IPS-15b (cell line): ENCODE data around the gene NLRX1.

Experiments used
- H3K27me3 ChIP-seq: one replicate; pipeline ENCODE4 v1.6.1; 2013; ENCODE audit warnings: low read length; ENCODE audit not compliant: control insufficient read depth, insufficient read depth
- H3K36me3 ChIP-seq: one replicate; pipeline ENCODE4 v1.6.1; 2013; ENCODE audit warnings: low read length; ENCODE audit not compliant: control insufficient read depth, insufficient read depth
- H3K4me1 ChIP-seq: one replicate; pipeline ENCODE4 v1.6.1; 2013; ENCODE audit warnings: mild to moderate bottlenecking, low read length; ENCODE audit not compliant: control insufficient read depth, insufficient read depth
- H3K4me3 ChIP-seq: one replicate; pipeline ENCODE4 v1.5.1; 2013; ENCODE audit warnings: low read depth, low read length
- H3K9ac ChIP-seq: one replicate; pipeline ENCODE4 v1.6.1; 2013; ENCODE audit warnings: low read depth, mild to moderate bottlenecking, low read length
- H3K9me3 ChIP-seq: one replicate; pipeline ENCODE4 v1.6.1; 2013; ENCODE audit warnings: mild to moderate bottlenecking, low read length; ENCODE audit not compliant: control insufficient read depth, insufficient read depth

Gene NLRX1

GRCh38 chr11:119204066-119204465 is 35.5 kb downstream of the NLRX1 start:
- H3K36me3 ChIP-seq, result no peaks in the 10 kb centered on the region
- H3K9me3 ChIP-seq, result no peaks in the 10 kb centered on the region
- no peak overlapping the region for H3K9ac ChIP-seq

GRCh38 chr11:119205080-119205479 is 36.6 kb downstream of the NLRX1 start:
- peak overlapping the region; percentile 43 for H3K4me3 ChIP-seq
- no peaks in the 10 kb centered on the region for H3K36me3 ChIP-seq
- no peak overlapping the region for H3K9ac ChIP-seq
- peaks cover 12% of the 10 kb centered on the region for H3K4me1 ChIP-seq
- no peaks in the 10 kb centered on the region for H3K27me3 ChIP-seq
- no peaks in the 10 kb centered on the region for H3K9me3 ChIP-seq

More at GRCh38 chr11:119204066-119204465, 35.5 kb downstream of the NLRX1 start:
- peaks cover 7% of the 10 kb centered on the region for H3K4me1 ChIP-seq
- no peaks in the 10 kb centered on the region for H3K27me3 ChIP-seq
- no peak overlapping the region for H3K4me3 ChIP-seq

DNA sequence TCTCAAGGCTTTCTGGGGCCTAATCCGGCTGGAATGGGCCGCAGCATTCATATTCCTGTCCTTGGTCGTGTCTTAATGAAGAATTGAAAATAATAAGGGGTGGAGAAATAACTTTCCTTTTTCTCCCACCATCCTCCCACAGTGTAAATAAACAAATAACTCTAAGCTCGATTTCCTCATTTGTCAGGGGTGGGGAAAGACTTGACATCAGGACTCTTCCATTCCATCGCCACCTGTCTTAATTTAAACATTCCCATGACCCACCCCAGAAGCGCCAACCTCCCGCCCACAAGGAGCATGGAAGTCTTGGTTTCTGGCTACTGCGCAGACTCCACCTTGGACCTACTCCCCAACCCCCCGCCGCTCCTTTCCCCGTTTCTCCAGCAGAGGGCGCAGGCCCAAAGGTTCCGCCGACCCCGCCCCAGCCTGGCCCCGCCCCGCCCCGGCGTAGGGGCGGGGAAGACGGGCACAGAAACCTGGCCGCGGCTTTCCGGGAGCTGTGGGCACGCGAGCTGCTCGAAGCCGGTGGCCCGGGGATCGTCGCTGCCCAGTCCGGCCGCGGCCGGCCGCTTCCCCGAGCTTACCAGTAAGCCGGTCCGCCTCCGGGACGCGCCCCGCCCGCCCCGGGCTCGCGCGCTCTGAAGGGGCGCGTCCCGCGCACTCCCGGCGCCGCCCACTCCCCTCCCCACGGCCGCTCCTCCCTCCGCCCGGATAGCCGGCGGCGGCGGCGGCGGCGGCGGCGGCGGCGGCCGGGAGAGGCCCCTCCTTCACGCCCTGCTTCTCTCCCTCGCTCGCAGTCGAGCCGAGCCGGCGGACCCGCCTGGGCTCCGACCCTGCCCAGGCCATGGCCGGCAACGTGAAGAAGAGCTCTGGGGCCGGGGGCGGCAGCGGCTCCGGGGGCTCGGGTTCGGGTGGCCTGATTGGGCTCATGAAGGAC is 37.3 kb downstream of the NLRX1 start, which contains the start of gene CBL:
CBL (plus strand) TSS at position 766 of the 937 bp plus-strand sequence; CDS start at position 845, 79 bp downstream.
- H3K36me3 ChIP-seq, result no peaks in the 10 kb centered on the region
- no peaks in the 10 kb centered on the region for H3K9me3 ChIP-seq
- H3K4me3 ChIP-seq, result peak within 1 kb of the TSS; percentile 73
- peaks cover 12% of the 10 kb centered on the region for H3K4me1 ChIP-seq
- H3K9ac ChIP-seq, result peak within 1 kb of the TSS; percentile 81
- no peaks in the 10 kb centered on the region for H3K27me3 ChIP-seq

DNA sequence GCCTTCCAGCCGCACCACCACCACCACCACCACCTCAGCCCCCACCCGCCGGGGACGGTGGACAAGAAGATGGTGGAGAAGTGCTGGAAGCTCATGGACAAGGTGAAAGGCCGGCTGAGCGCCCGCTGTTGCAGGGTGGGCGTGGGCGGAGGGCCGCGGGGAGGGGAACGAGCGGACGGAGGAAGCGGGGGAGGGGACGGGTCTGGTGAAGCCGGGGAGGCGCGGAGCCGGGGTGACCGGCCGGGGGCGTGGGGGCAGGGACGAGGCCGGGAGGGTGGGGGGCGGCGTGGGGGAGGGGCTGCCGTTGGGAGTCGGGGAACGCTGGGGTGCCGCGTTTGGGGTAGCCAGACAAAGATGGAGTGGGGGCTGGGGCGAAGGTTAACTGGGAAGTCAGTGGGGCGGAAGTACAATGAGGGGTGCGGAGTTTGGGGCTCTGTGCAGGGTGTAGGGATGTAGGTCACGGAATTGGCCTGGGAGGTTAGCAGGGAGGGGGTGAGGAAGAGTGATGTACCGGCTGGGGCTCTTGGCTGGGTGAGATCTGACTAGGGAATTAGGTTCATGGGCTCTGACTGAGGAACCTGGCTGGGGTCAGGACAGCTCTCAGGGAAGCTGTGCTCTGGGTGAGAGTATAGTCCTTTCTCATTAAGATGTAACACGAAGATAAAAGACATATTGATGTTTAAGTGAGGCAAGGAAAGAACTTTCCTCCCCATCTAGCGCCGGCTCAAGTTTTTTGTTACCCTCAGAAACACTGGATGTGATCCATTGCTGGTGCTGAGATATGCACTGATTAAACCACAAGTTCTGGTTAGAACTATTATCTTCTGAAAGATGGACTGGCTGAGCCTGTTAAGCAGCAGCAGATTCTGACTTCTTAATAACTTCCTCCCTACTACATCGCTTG is 38.2 kb downstream of the NLRX1 start:
- H3K36me3 ChIP-seq, result no peaks in the 10 kb centered on the region
- H3K4me3 ChIP-seq, result peak overlapping the region; percentile 73
- peak overlapping the region; percentile 81 for H3K9ac ChIP-seq
- no peaks in the 10 kb centered on the region for H3K9me3 ChIP-seq
- H3K27me3 ChIP-seq, result no peaks in the 10 kb centered on the region
- peaks cover 12% of the 10 kb centered on the region for H3K4me1 ChIP-seq

- Histone ChIP-seq H3K4me3 (peak overlapping the region; percentile 73), H3K4me1 (peaks cover 12% of the 10 kb centered on the region), H3K36me3 (no peaks in the 10 kb centered on the region), H3K27me3 (no peaks in the 10 kb centered on the region), H3K9me3 (no peaks in the 10 kb centered on the region), H3K9ac (peak overlapping the region; percentile 81)
Observed at GRCh38 chr11:119207415-119207960, 39.0 kb downstream of the NLRX1 start.

DNA sequence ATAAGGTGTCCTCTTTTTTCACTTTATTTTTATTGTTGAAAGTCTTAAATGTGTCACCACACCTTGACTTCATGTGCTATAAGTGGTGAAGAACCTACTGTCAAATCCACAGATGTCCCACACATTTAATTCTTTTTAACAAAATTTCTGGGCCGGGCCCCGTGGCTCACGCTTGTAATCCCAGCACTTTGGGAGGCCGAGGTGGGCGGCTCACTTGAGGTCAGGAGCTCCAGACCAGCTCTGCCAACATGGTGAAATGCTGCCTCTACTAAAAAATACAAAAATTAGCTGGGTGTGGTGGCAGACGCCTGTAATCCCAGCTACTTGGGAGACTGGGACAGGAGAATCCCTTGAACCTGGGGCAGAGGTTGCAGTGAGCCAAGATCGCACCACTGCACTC is 40.7 kb downstream of the NLRX1 start:
- no peaks in the 10 kb centered on the region for H3K27me3 ChIP-seq
- H3K36me3 ChIP-seq, result no peaks in the 10 kb centered on the region
- no peaks in the 10 kb centered on the region for H3K9me3 ChIP-seq
- no peak overlapping the region for H3K9ac ChIP-seq
- H3K4me3 ChIP-seq, result no peak overlapping the region
- H3K4me1 ChIP-seq, result peaks cover 12% of the 10 kb centered on the region

DNA sequence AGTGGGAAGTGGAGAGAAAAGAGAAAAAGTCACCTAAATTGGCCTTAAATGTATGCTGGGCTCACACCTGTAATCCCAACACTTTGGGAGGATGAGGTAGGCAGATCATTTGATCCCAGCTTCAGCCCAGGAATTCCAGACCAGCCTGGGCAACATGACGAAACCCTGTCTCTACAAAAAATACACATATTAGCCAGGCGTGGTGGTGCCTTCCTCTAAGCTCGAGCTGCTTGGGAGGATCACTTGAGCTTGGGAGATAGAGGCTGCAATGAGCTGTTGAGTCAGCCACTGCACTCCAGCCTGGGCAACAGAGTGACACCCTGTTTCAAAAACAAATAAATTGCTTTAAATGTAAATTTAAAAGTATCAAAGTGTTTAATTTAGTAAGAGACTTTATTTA is 41.5 kb downstream of the NLRX1 start:
- no peaks in the 10 kb centered on the region for H3K36me3 ChIP-seq
- peaks cover 8% of the 10 kb centered on the region for H3K4me1 ChIP-seq
- H3K27me3 ChIP-seq, result no peaks in the 10 kb centered on the region
- H3K9ac ChIP-seq, result no peak overlapping the region
- no peak overlapping the region for H3K4me3 ChIP-seq
- H3K9me3 ChIP-seq, result no peaks in the 10 kb centered on the region

GRCh38 chr11:119218141-119218878 is 49.8 kb downstream of the NLRX1 start:
- Histone ChIP-seq H3K4me1 (no peaks in the 10 kb centered on the region), H3K9ac (no peak overlapping the region), H3K36me3 (no peaks in the 10 kb centered on the region), H3K27me3 (no peaks in the 10 kb centered on the region), H3K4me3 (no peak overlapping the region), H3K9me3 (no peaks in the 10 kb centered on the region)

GRCh38 chr11:119222308-119222707 is 53.8 kb downstream of the NLRX1 start:
- Histone ChIP-seq H3K9ac (no peak overlapping the region), H3K36me3 (no peaks in the 10 kb centered on the region), H3K27me3 (no peaks in the 10 kb centered on the region), H3K9me3 (no peaks in the 10 kb centered on the region), H3K4me1 (no peaks in the 10 kb centered on the region), H3K4me3 (no peak overlapping the region)

GRCh38 chr11:119222891-119223290 is 54.4 kb downstream of the NLRX1 start:
- Histone ChIP-seq H3K9me3 (no peaks in the 10 kb centered on the region), H3K27me3 (no peaks in the 10 kb centered on the region), H3K4me1 (no peaks in the 10 kb centered on the region), H3K36me3 (no peaks in the 10 kb centered on the region), H3K9ac (no peak overlapping the region), H3K4me3 (no peak overlapping the region)

DNA sequence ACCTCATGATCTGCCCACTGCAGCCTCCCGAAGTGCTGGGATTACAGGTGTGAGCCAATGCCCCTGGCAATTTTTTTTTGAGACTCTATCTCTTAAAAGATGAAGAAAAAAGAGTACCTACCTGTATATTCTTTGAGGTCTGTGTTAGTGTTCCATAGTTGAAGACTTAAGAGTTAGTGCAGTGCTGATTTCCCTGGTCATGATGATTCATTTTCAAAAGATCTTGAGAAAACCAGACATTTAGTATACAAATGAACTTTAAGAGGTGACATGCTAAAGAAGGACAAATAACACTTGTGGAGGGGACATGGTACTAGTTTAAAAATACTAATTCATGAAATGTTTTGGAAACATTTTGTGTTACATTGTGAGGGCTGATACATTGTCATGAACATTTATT is 55.3 kb downstream of the NLRX1 start:
- Histone ChIP-seq H3K36me3 (no peaks in the 10 kb centered on the region), H3K27me3 (no peaks in the 10 kb centered on the region), H3K4me1 (no peaks in the 10 kb centered on the region), H3K4me3 (no peak overlapping the region), H3K9me3 (no peaks in the 10 kb centered on the region), H3K9ac (no peak overlapping the region)
